Spleen (tissue), 11 donors: Measurements from ENCODE around the gene OPRM1. TPM values are rescaled to one million over a fixed set of nuclear protein-coding genes. Genes with fewer than 3 reads are reported as not detected.

Experiments used
- DNase-seq: peaks from one replicate; pipeline ENCODE4 v3.0.0-alpha.2; 2020
- H3K27ac ChIP-seq, 8 donors: fragments of 200-600 bp; sonication (generic) in 7 of 8; 1 replicate in 4 of 8; 2 replicates in 4 of 8; pipeline versions ENCODE4 v1.5.0 to v1.8.0; 2016 to 2021; ENCODE audit warnings: inconsistent platforms in 4 of 8, mild to moderate bottlenecking in 4 of 8, moderate library complexity in 1 of 8
- H3K27me3 ChIP-seq, 7 donors: fragments of 200-600 bp; sonication (generic) in 6 of 7; replicated peaks in 1 of 7; 1 replicate in 4 of 7; 2 replicates in 3 of 7; pipeline versions ENCODE4 v1.5.0 to v1.8.0; 2016 to 2021; ENCODE audit warnings: inconsistent platforms in 3 of 7, mild to moderate bottlenecking in 1 of 7
- H3K36me3 ChIP-seq, 6 donors: fragments of 200-600 bp; sonication (generic) in 5 of 6; 1 replicate in 4 of 6; 2 replicates in 2 of 6; pipeline versions ENCODE4 v1.5.0 to v1.8.0; 2016 to 2021; ENCODE audit warnings: inconsistent platforms in 2 of 6
- H3K4me1 ChIP-seq, 6 donors: fragments of 200-600 bp; sonication (generic) in 5 of 6; 1 replicate in 3 of 6; 2 replicates in 3 of 6; pipeline versions ENCODE4 v1.5.0 to v1.8.0; 2016 to 2021; ENCODE audit warnings: inconsistent platforms in 3 of 6
- H3K4me3 ChIP-seq, 8 donors: fragments of 200-600 bp; sonication (generic) in 7 of 8; 1 replicate in 4 of 8; 2 replicates in 4 of 8; pipeline versions ENCODE4 v1.5.0 to v1.8.0; 2016 to 2021; ENCODE audit warnings: inconsistent platforms in 4 of 8, mild to moderate bottlenecking in 4 of 8, moderate library complexity in 2 of 8
- H3K9me3 ChIP-seq, 8 donors: fragments of 200-600 bp; sonication (generic) in 7 of 8; 1 replicate in 4 of 8; 2 replicates in 4 of 8; pipeline versions ENCODE4 v1.5.0 to v1.8.0; 2016 to 2021; ENCODE audit warnings: inconsistent platforms in 4 of 8
- POLR2A ChIP-seq, 3 donors: fragments of 450-650 bp; IDR thresholded peaks; one replicate each; pipeline ENCODE4 v1.5.1; 2017; ENCODE audit warnings: antibody characterized with exemption in 3 of 3, mild to moderate bottlenecking in 1 of 3
- POLR2AphosphoS5 ChIP-seq, 3 donors: sonication (generic); formaldehyde crosslinking; IDR thresholded peaks; one replicate each; pipeline ENCODE4 v1.5.1; 2017; ENCODE audit warnings: antibody characterized with exemption in 3 of 3
- WGBS, 5 donors: extraction: QIAGEN DNeasy Blood & Tissue Kit in 3 of 5; methylation state at CpG; one replicate each; pipeline versions ENCODE4 v1.1.5 to v1.1.7; 2013 to 2018; 5-methylcytosine and 5-hydroxymethylcytosine counted together
- intact Hi-C: fragments of 100-400 bp; cut with DNase I; formaldehyde crosslinking; loops from one replicate; pipeline ENCODE4 v1.15.0; 2023; ENCODE audit warnings: low total_unique reads
- polyA plus RNA-seq, 3 donors: library from polyadenylated mRNA; stranded (reverse); fragments of 200-250 nt; gene quantifications; one replicate each; pipeline ENCODE4 v1.2.1, GENCODE V29; 2013
- total RNA-seq, 7 donors: library from RNA; depleted of rRNA in 3 of 7; stranded (reverse); fragments of >200 nt in 3 of 7; fragmentation: NEBNext Ultra II Directional in 4 of 7; extraction: Animal tissue kit (Norgen Biotek cat#: 25700) in 4 of 7; gene quantifications; one replicate each; pipeline versions ENCODE4 v1.1.0 to v1.2.1, GENCODE V29; 2016 to 2021
- TF ChIP-seq, protein P1 (sequence below), 11 experiments: fragments of 200-600 bp in 7 of 11; fragments of 450-650 bp in 4 of 11; sonication (generic) in 4 of 11; IDR thresholded peaks in 8 of 11; conservative IDR thresholded peaks in 3 of 11; 1 replicate in 7 of 11; 2 replicates in 4 of 11; pipeline versions ENCODE4 v1.4.0 to v1.8.0; 2016 to 2021; ENCODE audit warnings: antibody characterized with exemption in 11 of 11, inconsistent platforms in 4 of 11, mild to moderate bottlenecking in 1 of 11
- donor health status: healthy with polysubstance abuse.
- donor health status: DM: no; HTN: no; CAD: no; lungs with moderate emphysema.
- donor health status: DM: no; HTN: no; CAD: no.
- donor health status: Bipolar disorder and iron deficiency.
- donor health status: healthy.
- donor health status: DM: no; HTN: no; CAD: no.
- donor health status: DM: yes; HTN: yes; CAD: no.

OPRM1 gene
- total and polyA plus RNA-seq, 10 donors, result not detected

- Histone ChIP-seq H3K4me1 (no peaks in the 10 kb centered on the region), H3K27ac (no peak overlapping the region), H3K27me3 (no peaks in the 10 kb centered on the region), H3K4me3 (no peak overlapping the region), H3K36me3 (no peaks in the 10 kb centered on the region), H3K9me3 (no peaks in the 10 kb centered on the region)
- 80 to 94% (median 87%) methylated on average over 6 of the region's 6 CpGs for WGBS, 5 donors
- intact Hi-C loops, result no loop called here
- TF ChIP-seq POLR2A (IDR thresholded peaks at IDR 0.05) (no peak), POLR2AphosphoS5 (IDR thresholded peaks at IDR 0.05) (no peak)
- TF ChIP-seq, protein P1, sequence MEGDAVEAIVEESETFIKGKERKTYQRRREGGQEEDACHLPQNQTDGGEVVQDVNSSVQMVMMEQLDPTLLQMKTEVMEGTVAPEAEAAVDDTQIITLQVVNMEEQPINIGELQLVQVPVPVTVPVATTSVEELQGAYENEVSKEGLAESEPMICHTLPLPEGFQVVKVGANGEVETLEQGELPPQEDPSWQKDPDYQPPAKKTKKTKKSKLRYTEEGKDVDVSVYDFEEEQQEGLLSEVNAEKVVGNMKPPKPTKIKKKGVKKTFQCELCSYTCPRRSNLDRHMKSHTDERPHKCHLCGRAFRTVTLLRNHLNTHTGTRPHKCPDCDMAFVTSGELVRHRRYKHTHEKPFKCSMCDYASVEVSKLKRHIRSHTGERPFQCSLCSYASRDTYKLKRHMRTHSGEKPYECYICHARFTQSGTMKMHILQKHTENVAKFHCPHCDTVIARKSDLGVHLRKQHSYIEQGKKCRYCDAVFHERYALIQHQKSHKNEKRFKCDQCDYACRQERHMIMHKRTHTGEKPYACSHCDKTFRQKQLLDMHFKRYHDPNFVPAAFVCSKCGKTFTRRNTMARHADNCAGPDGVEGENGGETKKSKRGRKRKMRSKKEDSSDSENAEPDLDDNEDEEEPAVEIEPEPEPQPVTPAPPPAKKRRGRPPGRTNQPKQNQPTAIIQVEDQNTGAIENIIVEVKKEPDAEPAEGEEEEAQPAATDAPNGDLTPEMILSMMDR (IDR thresholded peaks at IDR 0.05 in 8 of 11, conservative IDR thresholded peaks at IDR 0.05 in 3 of 11), result no peak
- DNase-seq, result no peak
These were observed 99.8 kb downstream of the OPRM1 start for GRCh38 chr6:154138793-154139192.

GRCh38 chr6:154139892-154140291 lies 100.9 kb downstream of the OPRM1 start:
- intact Hi-C loops, result no loop called here
- 54 to 75% (median 70%) methylated on average over 6 of the region's 6 CpGs for WGBS, 5 donors
- H3K27ac ChIP-seq, result no peak overlapping the region
- no peak overlapping the region for H3K4me3 ChIP-seq
- H3K4me1 ChIP-seq, result no peaks in the 10 kb centered on the region
- DNase-seq, result no peak
- no peaks in the 10 kb centered on the region for H3K36me3 ChIP-seq
- no peaks in the 10 kb centered on the region for H3K27me3 ChIP-seq
- no peak for TF ChIP-seq POLR2A (IDR thresholded peaks at IDR 0.05)
- TF ChIP-seq, protein P1 (IDR thresholded peaks at IDR 0.05 in 8 of 11, conservative IDR thresholded peaks at IDR 0.05 in 3 of 11), result no peak
- no peak for TF ChIP-seq POLR2AphosphoS5 (IDR thresholded peaks at IDR 0.05)
- H3K9me3 ChIP-seq, result no peaks in the 10 kb centered on the region

DNA sequence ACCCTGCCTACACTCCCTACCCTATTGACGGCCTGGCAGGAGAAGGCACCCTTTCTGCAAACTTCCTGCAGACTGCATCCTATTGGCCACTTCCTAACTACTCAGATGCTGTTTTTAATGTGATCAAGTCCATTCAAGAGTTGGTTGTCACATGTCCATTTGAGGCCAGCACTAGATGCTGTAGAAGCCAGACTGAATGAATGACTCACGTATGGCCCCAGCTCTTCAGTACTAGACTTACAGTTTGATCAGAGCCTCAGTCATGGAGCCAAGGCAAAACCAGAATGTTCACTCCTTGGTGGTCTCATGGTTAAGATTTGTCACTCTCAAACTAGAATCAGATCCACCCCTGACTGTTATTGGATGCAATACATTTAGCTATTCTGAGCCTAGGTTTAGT lies 101.7 kb downstream of the OPRM1 start:
- Histone ChIP-seq H3K27me3 (no peaks in the 10 kb centered on the region), H3K36me3 (no peaks in the 10 kb centered on the region), H3K4me3 (no peak overlapping the region), H3K27ac (no peak overlapping the region), H3K9me3 (no peaks in the 10 kb centered on the region), H3K4me1 (no peaks in the 10 kb centered on the region)
- intact Hi-C loops, result no loop called here
- TF ChIP-seq POLR2AphosphoS5 (IDR thresholded peaks at IDR 0.05) (no peak), POLR2A (IDR thresholded peaks at IDR 0.05) (no peak)
- TF ChIP-seq, protein P1 (IDR thresholded peaks at IDR 0.05 in 8 of 11, conservative IDR thresholded peaks at IDR 0.05 in 3 of 11), result no peak
- no peak for DNase-seq
- WGBS, 5 donors, result 61 to 84% (median 81%) methylated on average over 2 of the region's 2 CpGs

DNA sequence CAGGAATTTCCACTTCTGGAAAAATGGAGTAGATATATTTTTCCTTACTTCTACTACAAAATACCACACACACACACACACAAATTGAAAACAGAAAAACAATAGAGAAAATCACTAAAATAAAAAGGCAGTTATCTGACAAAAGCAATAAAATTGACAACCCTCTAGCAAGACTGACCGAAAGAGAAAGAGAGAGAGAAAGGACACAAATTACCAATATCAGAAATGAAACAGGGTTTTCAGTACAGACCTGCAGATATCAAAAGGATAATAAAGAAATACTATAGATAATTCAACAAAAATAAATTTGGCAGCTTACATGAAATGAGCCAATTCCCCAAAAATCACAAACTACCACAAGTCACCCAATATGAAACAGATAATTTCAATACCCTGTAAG lies 104.7 kb downstream of the OPRM1 start:
- DNase-seq, result no peak
- Histone ChIP-seq H3K27ac (no peak overlapping the region), H3K9me3 (no peaks in the 10 kb centered on the region), H3K36me3 (no peaks in the 10 kb centered on the region), H3K27me3 (no peaks in the 10 kb centered on the region), H3K4me1 (no peaks in the 10 kb centered on the region), H3K4me3 (no peak overlapping the region)
- WGBS, 5 donors, result 86 to 97% (median 90%) methylated on average over 1 of the region's 1 CpG
- no peak for TF ChIP-seq POLR2A (IDR thresholded peaks at IDR 0.05)
- TF ChIP-seq POLR2AphosphoS5 (IDR thresholded peaks at IDR 0.05), result no peak
- TF ChIP-seq, protein P1 (IDR thresholded peaks at IDR 0.05 in 8 of 11, conservative IDR thresholded peaks at IDR 0.05 in 3 of 11), result no peak
- intact Hi-C loops, result no loop called here
